ENCODE results near the gene KLHL29.

The KLHL29 gene

GRCh38 chr2:23588508-23589201 is 203.7 kb downstream of the KLHL29 start:
- Histone ChIP-seq H4K91ac (ENCODE audit: low read depth, low read length) (no peak overlapping the region), H3K4me3 (ENCODE audit: low read depth, low read length) (no peak overlapping the region), H2AK5ac (ENCODE audit: low read length) (no peak overlapping the region), H2BK5ac (ENCODE audit: low read depth, low read length, poor library complexity) (no peak overlapping the region), H3K4me1 (ENCODE audit: control insufficient read depth in 1 of 2, insufficient read depth in 2 of 2, low read length in 2 of 2) (peaks cover 0 to 6% of the 10 kb centered on the region in 2 experiments), H3K79me1 (ENCODE audit: low read length) (no peaks in the 10 kb centered on the region), H3K79me2 (ENCODE audit: control insufficient read depth, insufficient read depth, low read length, poor library complexity) (no peaks in the 10 kb centered on the region), H3K4ac (ENCODE audit: low read depth, low read length) (no peak overlapping the region), H3K23ac (ENCODE audit: low read length) (no peak overlapping the region), H3K27ac (ENCODE audit: low read depth, low read length) (no peak overlapping the region), H3K9ac (ENCODE audit: low read length) (no peak overlapping the region), H3K27me3 (ENCODE audit: insufficient read depth, low read length) (no peaks in the 10 kb centered on the region), H3K14ac (ENCODE audit: low read length) (no peak overlapping the region), H4K8ac (ENCODE audit: low read depth, low read length) (no peak overlapping the region), H2BK120ac (ENCODE audit: insufficient read depth, low read length, poor library complexity) (no peak overlapping the region), H3K36me3 (ENCODE audit: control insufficient read depth in 1 of 2, insufficient read depth in 2 of 2, low read length in 2 of 2) (no peaks in the 10 kb centered on the region), H2BK12ac (ENCODE audit: low read length) (no peak overlapping the region), H3K9me3 (ENCODE audit: insufficient read depth, low read depth, low read length) (peaks cover 3% of the 10 kb centered on the region), H3K18ac (ENCODE audit: low read length) (no peak overlapping the region), H2AFZ (ENCODE audit: insufficient read depth, low read length, poor library complexity) (no peak overlapping the region), H3K4me2 (ENCODE audit: low read length) (no peak overlapping the region), H4K12ac (ENCODE audit: low read depth, low read length) (no peak overlapping the region)
- no peak for DNase-seq
- no CpG with 5 or more reads among the region's 18 CpGs for WGBS (ENCODE audit: extremely low coverage, insufficient coverage, insufficient read length)

GRCh38 chr2:23589220-23589647 is 204.3 kb downstream of the KLHL29 start:
- H3K36me3 ChIP-seq (ENCODE audit: control insufficient read depth in 1 of 2, insufficient read depth in 2 of 2, low read length in 2 of 2), result no peaks in the 10 kb centered on the region
- H3K9ac ChIP-seq (ENCODE audit: low read length), result no peak overlapping the region
- H3K18ac ChIP-seq (ENCODE audit: low read length), result no peak overlapping the region
- no peak overlapping the region for H2BK12ac ChIP-seq (ENCODE audit: low read length)
- no peak overlapping the region for H3K23ac ChIP-seq (ENCODE audit: low read length)
- no CpG with 5 or more reads among the region's 9 CpGs for WGBS (ENCODE audit: extremely low coverage, insufficient coverage, insufficient read length)
- no peak overlapping the region for H3K4ac ChIP-seq (ENCODE audit: low read depth, low read length)
- no peak overlapping the region for H2BK120ac ChIP-seq (ENCODE audit: insufficient read depth, low read length, poor library complexity)
- H4K91ac ChIP-seq (ENCODE audit: low read depth, low read length), result no peak overlapping the region
- no peak overlapping the region for H3K14ac ChIP-seq (ENCODE audit: low read length)
- H3K27ac ChIP-seq (ENCODE audit: low read depth, low read length), result no peak overlapping the region
- peaks cover 0 to 6% of the 10 kb centered on the region in 2 experiments for H3K4me1 ChIP-seq (ENCODE audit: control insufficient read depth in 1 of 2, insufficient read depth in 2 of 2, low read length in 2 of 2)
- H2AFZ ChIP-seq (ENCODE audit: insufficient read depth, low read length, poor library complexity), result no peak overlapping the region
- H3K79me1 ChIP-seq (ENCODE audit: low read length), result no peaks in the 10 kb centered on the region
- peaks cover 3% of the 10 kb centered on the region for H3K9me3 ChIP-seq (ENCODE audit: insufficient read depth, low read depth, low read length)
- no peak overlapping the region for H4K12ac ChIP-seq (ENCODE audit: low read depth, low read length)
- no peak overlapping the region for H4K8ac ChIP-seq (ENCODE audit: low read depth, low read length)
- H2AK5ac ChIP-seq (ENCODE audit: low read length), result no peak overlapping the region
- DNase-seq, result no peak
- no peak overlapping the region for H3K4me2 ChIP-seq (ENCODE audit: low read length)
- H2BK5ac ChIP-seq (ENCODE audit: low read depth, low read length, poor library complexity), result no peak overlapping the region
- no peaks in the 10 kb centered on the region for H3K79me2 ChIP-seq (ENCODE audit: control insufficient read depth, insufficient read depth, low read length, poor library complexity)
- no peak overlapping the region for H3K4me3 ChIP-seq (ENCODE audit: low read depth, low read length)
- no peaks in the 10 kb centered on the region for H3K27me3 ChIP-seq (ENCODE audit: insufficient read depth, low read length)

GRCh38 chr2:23589739-23590138 is 204.8 kb downstream of the KLHL29 start:
- H3K4ac ChIP-seq (ENCODE audit: low read depth, low read length), result no peak overlapping the region
- H2BK120ac ChIP-seq (ENCODE audit: insufficient read depth, low read length, poor library complexity), result no peak overlapping the region
- H3K14ac ChIP-seq (ENCODE audit: low read length), result no peak overlapping the region
- H2BK5ac ChIP-seq (ENCODE audit: low read depth, low read length, poor library complexity), result no peak overlapping the region
- no peaks in the 10 kb centered on the region for H3K36me3 ChIP-seq (ENCODE audit: control insufficient read depth in 1 of 2, insufficient read depth in 2 of 2, low read length in 2 of 2)
- H4K12ac ChIP-seq (ENCODE audit: low read depth, low read length), result no peak overlapping the region
- H4K8ac ChIP-seq (ENCODE audit: low read depth, low read length), result no peak overlapping the region
- no peak overlapping the region for H4K91ac ChIP-seq (ENCODE audit: low read depth, low read length)
- H3K27ac ChIP-seq (ENCODE audit: low read depth, low read length), result no peak overlapping the region
- H2AFZ ChIP-seq (ENCODE audit: insufficient read depth, low read length, poor library complexity), result no peak overlapping the region
- no CpG with 5 or more reads among the region's 2 CpGs for WGBS (ENCODE audit: extremely low coverage, insufficient coverage, insufficient read length)
- no peak overlapping the region for H3K4me3 ChIP-seq (ENCODE audit: low read depth, low read length)
- no peaks in the 10 kb centered on the region for H3K79me2 ChIP-seq (ENCODE audit: control insufficient read depth, insufficient read depth, low read length, poor library complexity)
- no peaks in the 10 kb centered on the region for H3K27me3 ChIP-seq (ENCODE audit: insufficient read depth, low read length)
- DNase-seq, result no peak
- peaks cover 3% of the 10 kb centered on the region for H3K9me3 ChIP-seq (ENCODE audit: insufficient read depth, low read depth, low read length)
- H3K18ac ChIP-seq (ENCODE audit: low read length), result no peak overlapping the region
- no peak overlapping the region for H3K9ac ChIP-seq (ENCODE audit: low read length)
- H3K23ac ChIP-seq (ENCODE audit: low read length), result no peak overlapping the region
- H3K4me1 ChIP-seq (ENCODE audit: control insufficient read depth in 1 of 2, insufficient read depth in 2 of 2, low read length in 2 of 2), result peaks cover 0 to 6% of the 10 kb centered on the region in 2 experiments
- no peak overlapping the region for H2AK5ac ChIP-seq (ENCODE audit: low read length)
- no peak overlapping the region for H3K4me2 ChIP-seq (ENCODE audit: low read length)
- no peak overlapping the region for H2BK12ac ChIP-seq (ENCODE audit: low read length)
- H3K79me1 ChIP-seq (ENCODE audit: low read length), result no peaks in the 10 kb centered on the region

GRCh38 chr2:23590241-23590869 is 205.4 kb downstream of the KLHL29 start:
- Histone ChIP-seq H4K8ac (ENCODE audit: low read depth, low read length) (no peak overlapping the region), H4K12ac (ENCODE audit: low read depth, low read length) (no peak overlapping the region), H3K27me3 (ENCODE audit: insufficient read depth, low read length) (no peaks in the 10 kb centered on the region), H3K4me3 (ENCODE audit: low read depth, low read length) (no peak overlapping the region), H2BK12ac (ENCODE audit: low read length) (no peak overlapping the region), H2BK120ac (ENCODE audit: insufficient read depth, low read length, poor library complexity) (no peak overlapping the region), H2AK5ac (ENCODE audit: low read length) (no peak overlapping the region), H2BK5ac (ENCODE audit: low read depth, low read length, poor library complexity) (no peak overlapping the region), H3K79me2 (ENCODE audit: control insufficient read depth, insufficient read depth, low read length, poor library complexity) (no peaks in the 10 kb centered on the region), H3K79me1 (ENCODE audit: low read length) (no peaks in the 10 kb centered on the region), H3K4me2 (ENCODE audit: low read length) (no peak overlapping the region), H4K91ac (ENCODE audit: low read depth, low read length) (no peak overlapping the region), H3K27ac (ENCODE audit: low read depth, low read length) (no peak overlapping the region), H3K4ac (ENCODE audit: low read depth, low read length) (no peak overlapping the region), H3K23ac (ENCODE audit: low read length) (no peak overlapping the region), H3K36me3 (ENCODE audit: control insufficient read depth in 1 of 2, insufficient read depth in 2 of 2, low read length in 2 of 2) (no peaks in the 10 kb centered on the region), H3K9me3 (ENCODE audit: insufficient read depth, low read depth, low read length) (peaks cover 3% of the 10 kb centered on the region), H2AFZ (ENCODE audit: insufficient read depth, low read length, poor library complexity) (no peak overlapping the region), H3K9ac (ENCODE audit: low read length) (no peak overlapping the region), H3K18ac (ENCODE audit: low read length) (no peak overlapping the region), H3K4me1 (ENCODE audit: control insufficient read depth in 1 of 2, insufficient read depth in 2 of 2, low read length in 2 of 2) (peaks cover under 1 to 7% of the 10 kb centered on the region in 2 experiments), H3K14ac (ENCODE audit: low read length) (no peak overlapping the region)
- no CpG with 5 or more reads among the region's 14 CpGs for WGBS (ENCODE audit: extremely low coverage, insufficient coverage, insufficient read length)
- no peak for DNase-seq
